ENCODE measurements around the gene PTPN9. TPM values are rescaled to one million over a fixed set of nuclear protein-coding genes. Genes with fewer than 3 reads are reported as not detected.

The PTPN9 gene
- total and polyA plus RNA-seq, 8 donors: 7.7 to 22.9 (median 14.5) TPM

GRCh38 chr15:75452865-75453702, 126.0 kb downstream of the PTPN9 start:
- Histone ChIP-seq H3K27ac (peak overlapping the region; percentile 94 to 100 (median 98)), H3K27me3 (no peaks in the 10 kb centered on the region), H3K4me3 (peak overlapping the region; percentile 56 to 84 (median 74)), H3K36me3 (no peaks in the 10 kb centered on the region), H3K4me1 (peaks cover 27 to 48% (median 37%) of the 10 kb centered on the region in 4 donors), H3K9me3 (no peaks in the 10 kb centered on the region)
- DNase-seq: peak; percentile 38 to 81
- WGBS, 5 donors: 0 to 1% (median 1%) methylated on average over 27 to 38 of the region's 38 CpGs
- intact Hi-C loops (cut with DNase I; ENCODE audit: low total_unique reads): no loop called here
- TF ChIP-seq, protein P1, sequence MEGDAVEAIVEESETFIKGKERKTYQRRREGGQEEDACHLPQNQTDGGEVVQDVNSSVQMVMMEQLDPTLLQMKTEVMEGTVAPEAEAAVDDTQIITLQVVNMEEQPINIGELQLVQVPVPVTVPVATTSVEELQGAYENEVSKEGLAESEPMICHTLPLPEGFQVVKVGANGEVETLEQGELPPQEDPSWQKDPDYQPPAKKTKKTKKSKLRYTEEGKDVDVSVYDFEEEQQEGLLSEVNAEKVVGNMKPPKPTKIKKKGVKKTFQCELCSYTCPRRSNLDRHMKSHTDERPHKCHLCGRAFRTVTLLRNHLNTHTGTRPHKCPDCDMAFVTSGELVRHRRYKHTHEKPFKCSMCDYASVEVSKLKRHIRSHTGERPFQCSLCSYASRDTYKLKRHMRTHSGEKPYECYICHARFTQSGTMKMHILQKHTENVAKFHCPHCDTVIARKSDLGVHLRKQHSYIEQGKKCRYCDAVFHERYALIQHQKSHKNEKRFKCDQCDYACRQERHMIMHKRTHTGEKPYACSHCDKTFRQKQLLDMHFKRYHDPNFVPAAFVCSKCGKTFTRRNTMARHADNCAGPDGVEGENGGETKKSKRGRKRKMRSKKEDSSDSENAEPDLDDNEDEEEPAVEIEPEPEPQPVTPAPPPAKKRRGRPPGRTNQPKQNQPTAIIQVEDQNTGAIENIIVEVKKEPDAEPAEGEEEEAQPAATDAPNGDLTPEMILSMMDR (IDR thresholded peaks at IDR 0.05): no peak
- TF ChIP-seq EP300 (IDR thresholded peaks at IDR 0.05): no peak
- no peak for TF ChIP-seq POLR2AphosphoS5 (IDR thresholded peaks at IDR 0.05)
- no peak for TF ChIP-seq POLR2A (IDR thresholded peaks at IDR 0.05)

GRCh38 chr15:75452364-75452864, 126.7 kb downstream of the PTPN9 start:
- H3K27me3 ChIP-seq: no peaks in the 10 kb centered on the region
- peak overlapping the region; percentile 94 to 100 (median 98) for H3K27ac ChIP-seq
- intact Hi-C loops (cut with DNase I; ENCODE audit: low total_unique reads): no loop called here
- H3K9me3 ChIP-seq: no peaks in the 10 kb centered on the region
- DNase-seq: peak; percentile 90 to 95
- TF ChIP-seq POLR2AphosphoS5 (IDR thresholded peaks at IDR 0.05): peak in 1 of 3 donors; percentile 8
- TF ChIP-seq, protein P1 (IDR thresholded peaks at IDR 0.05): no peak
- TF ChIP-seq POLR2A (IDR thresholded peaks at IDR 0.05): no peak
- no peak for TF ChIP-seq EP300 (IDR thresholded peaks at IDR 0.05)
- H3K36me3 ChIP-seq: peaks cover 0 to 4% (median under 1%) of the 10 kb centered on the region in 4 donors
- peak overlapping the region; percentile 56 to 84 (median 74) for H3K4me3 ChIP-seq
- peaks cover 27 to 54% (median 44%) of the 10 kb centered on the region in 4 donors for H3K4me1 ChIP-seq
- 0 to 1% (median 0%) methylated on average over 16 of the region's 16 CpGs for WGBS, 5 donors

DNA sequence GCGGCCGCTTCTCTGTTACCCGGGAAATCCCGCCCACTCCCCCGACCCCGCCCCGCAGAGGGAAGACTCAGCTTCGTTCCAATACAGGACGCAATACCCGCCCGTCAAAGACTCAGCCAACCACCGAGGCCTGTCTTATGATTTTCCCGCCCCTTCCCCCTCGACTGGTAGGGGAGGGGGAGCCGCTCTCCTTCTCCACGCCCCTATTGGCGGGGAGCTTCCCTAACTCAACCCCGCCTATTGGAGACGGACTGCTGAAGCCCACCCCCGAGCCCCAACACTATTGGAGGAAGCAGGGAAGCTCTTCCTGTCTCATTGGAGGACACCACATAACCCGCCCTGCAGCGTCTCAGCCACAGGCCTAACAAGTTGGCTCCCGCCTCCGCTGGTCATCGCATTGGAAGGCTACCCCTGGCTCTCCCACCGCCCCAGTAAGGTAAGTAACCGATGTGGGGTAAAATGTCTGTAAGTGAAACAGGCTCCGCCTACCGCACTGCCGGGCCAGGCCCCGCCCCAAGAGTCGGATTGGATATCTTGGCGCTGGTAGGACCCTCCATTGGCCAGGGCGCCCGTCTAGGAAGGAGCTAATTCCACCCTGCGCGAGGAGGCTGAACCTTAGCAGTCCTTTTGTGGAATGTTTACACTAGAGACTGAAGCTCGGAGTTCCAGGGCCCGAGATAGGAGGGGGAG, 127.3 kb downstream of the PTPN9 start, which contains the start of gene SIN3A:
SIN3A (minus strand) TSS at position 17 of the 690 bp plus-strand sequence. CDS start 21,315 bp downstream, outside the sequence.
- peak within 1 kb of the TSS; percentile 98 to 100 (median 99) for H3K27ac ChIP-seq
- no peaks in the 10 kb centered on the region for H3K27me3 ChIP-seq
- H3K4me1 ChIP-seq: peaks cover 26 to 54% (median 49%) of the 10 kb centered on the region in 4 donors
- H3K36me3 ChIP-seq: peaks cover 0 to 8% (median 3%) of the 10 kb centered on the region in 4 donors
- peak; percentile 54 to 77 (median 70) for TF ChIP-seq POLR2AphosphoS5 (IDR thresholded peaks at IDR 0.05)
- TF ChIP-seq POLR2A (IDR thresholded peaks at IDR 0.05): peak in 1 of 4 donors; percentile 54
- TF ChIP-seq, protein P1 (IDR thresholded peaks at IDR 0.05): no peak
- TF ChIP-seq EP300 (IDR thresholded peaks at IDR 0.05): no peak
- no peaks in the 10 kb centered on the region for H3K9me3 ChIP-seq
- 0 to 1% (median 1%) methylated on average over 19 to 39 of the region's 39 CpGs for WGBS, 5 donors
- H3K4me3 ChIP-seq: peak within 1 kb of the TSS; percentile 77 to 97 (median 86)
- intact Hi-C loops (cut with DNase I; ENCODE audit: low total_unique reads): no loop called here
- DNase-seq: peak; percentile 99 to 100

DNA sequence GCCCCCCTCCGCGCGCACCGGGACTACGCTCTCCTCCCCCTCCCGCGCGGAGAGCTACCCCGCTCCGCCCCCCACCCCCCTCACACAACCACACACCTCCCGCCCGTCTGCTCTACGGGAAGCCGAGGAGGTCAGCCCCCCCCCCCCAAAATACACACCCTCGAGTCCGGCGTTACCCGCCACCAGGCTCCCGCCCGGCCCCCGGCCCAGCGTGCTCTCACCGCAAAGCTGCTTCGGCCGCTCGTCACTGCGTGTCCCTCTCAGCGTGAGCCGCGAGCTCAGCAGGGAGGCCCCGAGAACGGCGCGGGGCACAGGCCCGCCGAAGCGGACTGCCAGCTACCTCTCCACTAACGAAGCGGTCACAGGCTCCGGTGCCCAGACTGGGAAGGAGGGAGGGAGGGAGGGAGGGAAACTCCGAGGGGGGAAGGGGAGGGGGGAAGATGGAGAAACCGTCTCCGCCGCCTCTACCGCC, 127.9 kb downstream of the PTPN9 start:
- TF ChIP-seq POLR2AphosphoS5 (IDR thresholded peaks at IDR 0.05) (no peak), POLR2A (IDR thresholded peaks at IDR 0.05) (no peak), EP300 (IDR thresholded peaks at IDR 0.05) (no peak)
- TF ChIP-seq, protein P1 (IDR thresholded peaks at IDR 0.05): no peak
- H3K9me3 ChIP-seq: no peaks in the 10 kb centered on the region
- peak overlapping the region; percentile 77 to 97 (median 86) for H3K4me3 ChIP-seq
- peak overlapping the region; percentile 98 to 100 (median 99) for H3K27ac ChIP-seq
- DNase-seq: no peak
- no peaks in the 10 kb centered on the region for H3K27me3 ChIP-seq
- H3K4me1 ChIP-seq: peaks cover 26 to 54% (median 50%) of the 10 kb centered on the region in 4 donors
- intact Hi-C loops (cut with DNase I; ENCODE audit: low total_unique reads): no loop called here
- H3K36me3 ChIP-seq: peaks cover 0 to 9% (median 3%) of the 10 kb centered on the region in 4 donors
- 0 to 2% (median 1%) methylated on average over 22 to 45 of the region's 45 CpGs; no CpG with 5 or more reads in 1 of the 5 donors for WGBS, 5 donors
